WERI-Rb-1 (cell line): ENCODE data around the gene CCR3.

ENCODE experiments used
- DNase-seq: peaks from one replicate; pipeline ENCODE4 v3.0.0-alpha.2; 2020
- H3K27ac ChIP-seq: fragments of 250-450 bp; sonication (Bioruptor Pico); 2 replicates; pipeline ENCODE4 v1.5.1; 2020; ENCODE audit warnings: mild to moderate bottlenecking, moderate library complexity
- H3K27me3 ChIP-seq: fragments of 250-450 bp; sonication (Bioruptor Pico); 2 replicates; pipeline ENCODE4 v1.5.1; 2021; ENCODE audit warnings: mild to moderate bottlenecking, low read depth, moderate library complexity; ENCODE audit not compliant: insufficient read depth, severe bottlenecking
- H3K36me3 ChIP-seq: fragments of 250-450 bp; sonication (Bioruptor Pico); 2 replicates; pipeline ENCODE4 v1.5.1; 2020; ENCODE audit warnings: mild to moderate bottlenecking, moderate library complexity
- H3K4me3 ChIP-seq: 2 replicates; pipeline ENCODE4 v1.5.1; 2011; ENCODE audit warnings: low read depth, mild to moderate bottlenecking, control low read depth, low read length
- H3K9me3 ChIP-seq: fragments of 250-450 bp; sonication (Bioruptor Pico); 2 replicates; pipeline ENCODE4 v1.5.1; 2021; ENCODE audit warnings: mild to moderate bottlenecking, moderate library complexity; ENCODE audit not compliant: severe bottlenecking
- CTCF ChIP-seq: IDR thresholded peaks from 2 replicates; pipeline ENCODE4 v1.5.1; 2011; ENCODE audit warnings: low read depth, mild to moderate bottlenecking, control low read depth, inconsistent platforms, low read length

CCR3 gene

GRCh38 chr3:46213201-46213600 is 29.1 kb upstream of the CCR3 start:
- no peaks in the 10 kb centered on the region for H3K9me3 ChIP-seq
- DNase-seq: no peak
- H3K4me3 ChIP-seq: no peak overlapping the region
- peaks cover 70% of the 10 kb centered on the region for H3K27me3 ChIP-seq
- no peaks in the 10 kb centered on the region for H3K36me3 ChIP-seq
- no peak overlapping the region for H3K27ac ChIP-seq
- TF ChIP-seq CTCF: no peak

GRCh38 chr3:46214751-46215352 is 27.4 kb upstream of the CCR3 start:
- Histone ChIP-seq H3K27ac (no peak overlapping the region), H3K4me3 (no peak overlapping the region), H3K36me3 (no peaks in the 10 kb centered on the region), H3K27me3 (peaks cover 62% of the 10 kb centered on the region), H3K9me3 (no peaks in the 10 kb centered on the region)
- TF ChIP-seq CTCF: peak; percentile 51
- DNase-seq: peak; percentile 10

GRCh38 chr3:46215810-46216414 is 26.3 kb upstream of the CCR3 start:
- Histone ChIP-seq H3K36me3 (no peaks in the 10 kb centered on the region), H3K9me3 (peaks cover 8% of the 10 kb centered on the region), H3K27me3 (peaks cover 63% of the 10 kb centered on the region), H3K4me3 (no peak overlapping the region), H3K27ac (no peak overlapping the region)
- DNase-seq: no peak
- TF ChIP-seq CTCF: no peak

GRCh38 chr3:46218196-46218709 is 24.0 kb upstream of the CCR3 start:
- no peak overlapping the region for H3K4me3 ChIP-seq
- H3K36me3 ChIP-seq: no peaks in the 10 kb centered on the region
- no peak overlapping the region for H3K27ac ChIP-seq
- no peak for TF ChIP-seq CTCF
- peaks cover 8% of the 10 kb centered on the region for H3K9me3 ChIP-seq
- H3K27me3 ChIP-seq: peaks cover 70% of the 10 kb centered on the region
- no peak for DNase-seq

- no peak for TF ChIP-seq CTCF
- Histone ChIP-seq H3K27me3 (peaks cover 62% of the 10 kb centered on the region), H3K36me3 (no peaks in the 10 kb centered on the region), H3K4me3 (no peak overlapping the region), H3K9me3 (peaks cover 10% of the 10 kb centered on the region), H3K27ac (no peak overlapping the region)
- DNase-seq: no peak
These were observed 20.9 kb upstream of the CCR3 start for GRCh38 chr3:46221391-46221790.
